ENCODE results near the gene SMAP1.

The SMAP1 gene

DNA sequence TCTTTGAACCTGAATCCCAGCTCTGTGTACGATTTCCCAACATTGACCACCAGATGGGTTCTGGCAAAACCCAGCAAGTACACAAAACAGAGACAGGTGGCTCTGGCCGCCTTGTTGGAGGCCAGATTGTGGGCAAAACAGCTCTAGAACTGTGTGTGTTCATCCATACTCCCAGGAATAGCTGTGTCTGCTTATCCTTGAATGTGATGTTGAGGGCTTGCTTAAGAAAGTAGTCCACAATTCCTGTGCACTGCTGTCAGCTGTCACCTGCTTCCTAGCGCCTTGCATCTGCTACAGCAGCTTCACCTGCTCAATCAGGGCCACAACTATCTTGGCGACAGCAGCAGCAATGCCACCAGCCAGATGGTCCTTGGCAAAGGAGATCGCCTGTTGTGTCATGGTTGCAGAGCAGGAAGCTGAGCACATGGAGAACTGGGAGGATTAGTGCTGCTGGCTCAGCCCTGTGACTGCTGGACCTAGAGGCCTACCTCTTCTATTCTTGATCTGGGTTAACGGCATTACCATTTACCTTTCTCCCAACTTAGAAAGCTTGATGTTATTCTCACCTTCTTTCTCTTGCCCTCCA, 3.7 kb upstream of the SMAP1 start:
- H3K4me3 ChIP-seq (ENCODE audit: low read depth, low read length) = no peak overlapping the region
- no peaks in the 10 kb centered on the region for H3K36me3 ChIP-seq (ENCODE audit: control insufficient read depth in 2 of 2, insufficient read depth in 1 of 2, low read length in 2 of 2)
- H3K27ac ChIP-seq (ENCODE audit: extremely low read depth, low read depth, low read length) = no peak overlapping the region
- H3K9me3 ChIP-seq (ENCODE audit: control insufficient read depth, insufficient read depth, low read depth, low read length) = no peaks in the 10 kb centered on the region
- POLR2A ChIA-PET = interaction anchor here (0.6 kb wide), 1 partner anchor 11 kb away, joined by 3 read pairs; no protein-coding TSS in a partner anchor
- H3K4me1 ChIP-seq (ENCODE audit: control insufficient read depth, insufficient read depth, low read length) = no peaks in the 10 kb centered on the region
- TF ChIP-seq ZNF354C (tag by site-specific recombination; IDR thresholded peaks at IDR 0.05; ENCODE audit: borderline replicate concordance, low read depth) (no peak), ZNF747 (tag by site-specific recombination; IDR thresholded peaks at IDR 0.05) (no peak), ZNF24 (tag by site-specific recombination; IDR thresholded peaks at IDR 0.05) (no peak), ZNF37A (tag by site-specific recombination; IDR thresholded peaks at IDR 0.05) (no peak), SCRT1 (tag by site-specific recombination; IDR thresholded peaks at IDR 0.05; ENCODE audit: borderline replicate concordance) (no peak), ZNF311 (tag by site-specific recombination; IDR thresholded peaks at IDR 0.05; ENCODE audit: borderline replicate concordance) (no peak), ZNF571 (tag by site-specific recombination; IDR thresholded peaks at IDR 0.05) (no peak)
- TF ChIP-seq, protein P1, sequence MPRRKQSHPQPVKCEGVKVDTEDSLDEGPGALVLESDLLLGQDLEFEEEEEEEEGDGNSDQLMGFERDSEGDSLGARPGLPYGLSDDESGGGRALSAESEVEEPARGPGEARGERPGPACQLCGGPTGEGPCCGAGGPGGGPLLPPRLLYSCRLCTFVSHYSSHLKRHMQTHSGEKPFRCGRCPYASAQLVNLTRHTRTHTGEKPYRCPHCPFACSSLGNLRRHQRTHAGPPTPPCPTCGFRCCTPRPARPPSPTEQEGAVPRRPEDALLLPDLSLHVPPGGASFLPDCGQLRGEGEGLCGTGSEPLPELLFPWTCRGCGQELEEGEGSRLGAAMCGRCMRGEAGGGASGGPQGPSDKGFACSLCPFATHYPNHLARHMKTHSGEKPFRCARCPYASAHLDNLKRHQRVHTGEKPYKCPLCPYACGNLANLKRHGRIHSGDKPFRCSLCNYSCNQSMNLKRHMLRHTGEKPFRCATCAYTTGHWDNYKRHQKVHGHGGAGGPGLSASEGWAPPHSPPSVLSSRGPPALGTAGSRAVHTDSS (tag by site-specific recombination; IDR thresholded peaks at IDR 0.05) = no peak
- TF ChIP-seq, protein P2, sequence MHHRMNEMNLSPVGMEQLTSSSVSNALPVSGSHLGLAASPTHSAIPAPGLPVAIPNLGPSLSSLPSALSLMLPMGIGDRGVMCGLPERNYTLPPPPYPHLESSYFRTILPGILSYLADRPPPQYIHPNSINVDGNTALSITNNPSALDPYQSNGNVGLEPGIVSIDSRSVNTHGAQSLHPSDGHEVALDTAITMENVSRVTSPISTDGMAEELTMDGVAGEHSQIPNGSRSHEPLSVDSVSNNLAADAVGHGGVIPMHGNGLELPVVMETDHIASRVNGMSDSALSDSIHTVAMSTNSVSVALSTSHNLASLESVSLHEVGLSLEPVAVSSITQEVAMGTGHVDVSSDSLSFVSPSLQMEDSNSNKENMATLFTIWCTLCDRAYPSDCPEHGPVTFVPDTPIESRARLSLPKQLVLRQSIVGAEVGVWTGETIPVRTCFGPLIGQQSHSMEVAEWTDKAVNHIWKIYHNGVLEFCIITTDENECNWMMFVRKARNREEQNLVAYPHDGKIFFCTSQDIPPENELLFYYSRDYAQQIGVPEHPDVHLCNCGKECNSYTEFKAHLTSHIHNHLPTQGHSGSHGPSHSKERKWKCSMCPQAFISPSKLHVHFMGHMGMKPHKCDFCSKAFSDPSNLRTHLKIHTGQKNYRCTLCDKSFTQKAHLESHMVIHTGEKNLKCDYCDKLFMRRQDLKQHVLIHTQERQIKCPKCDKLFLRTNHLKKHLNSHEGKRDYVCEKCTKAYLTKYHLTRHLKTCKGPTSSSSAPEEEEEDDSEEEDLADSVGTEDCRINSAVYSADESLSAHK (tag by site-specific recombination; IDR thresholded peaks at IDR 0.05) = no peak
- CTCF ChIA-PET = interaction anchor here (0.5 to 1.0 kb wide), 4 partner anchors 9 to 292 kb away, joined by 3 read pairs; no protein-coding TSS in a partner anchor

DNA sequence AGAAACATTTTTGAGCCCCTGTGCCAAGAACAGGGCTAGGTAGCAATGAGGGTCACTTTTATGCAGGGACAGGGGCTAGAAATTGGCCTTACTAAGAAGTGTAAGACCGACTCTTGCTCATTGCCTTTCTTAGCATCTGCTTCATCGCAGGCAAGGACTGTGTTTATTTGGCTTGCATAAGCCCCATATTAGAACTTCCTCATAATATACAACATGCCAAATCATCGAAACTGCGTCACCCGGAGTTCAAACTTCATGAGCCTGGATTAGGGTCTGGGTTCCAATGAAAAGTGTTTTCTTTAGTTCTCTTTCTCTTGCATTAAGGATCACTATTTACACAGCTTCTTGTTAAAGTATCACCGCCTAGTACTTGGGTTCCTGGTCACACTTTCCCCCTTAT, 977 bp upstream of the SMAP1 start:
- CTCF ChIA-PET = interaction anchor here (0.6 to 3.6 kb wide), 5 partner anchors 13 to 236 kb away, joined by 5 to 32 read pairs (median 8); no protein-coding TSS in a partner anchor
- POLR2A ChIA-PET = interaction anchor here (1.4 to 2.2 kb wide), 2 partner anchors 11 to 622 kb away, joined by 4 to 12 read pairs; partner anchors contain the start of gene OGFRL1
- H3K36me3 ChIP-seq (ENCODE audit: control insufficient read depth in 2 of 2, insufficient read depth in 1 of 2, low read length in 2 of 2) = peaks cover 0 to 4% of the 10 kb centered on the region in 2 experiments; a peak in 1 of 3 replicates
- no peaks in the 10 kb centered on the region for H3K4me1 ChIP-seq (ENCODE audit: control insufficient read depth, insufficient read depth, low read length)
- H3K9me3 ChIP-seq (ENCODE audit: control insufficient read depth, insufficient read depth, low read depth, low read length) = no peaks in the 10 kb centered on the region
- H3K4me3 ChIP-seq (ENCODE audit: low read depth, low read length) = no peak overlapping the region
- H3K27ac ChIP-seq (ENCODE audit: extremely low read depth, low read depth, low read length) = no peak overlapping the region
- TF ChIP-seq ZNF596 (tag by site-specific recombination; IDR thresholded peaks at IDR 0.05) (no peak), BCL11B (tag by site-specific recombination; IDR thresholded peaks at IDR 0.05; ENCODE audit: low read depth) (no peak), ZNF274 (IDR thresholded peaks at IDR 0.05; ENCODE audit: low read length) (no peak), ZNF274 (tag by site-specific recombination; IDR thresholded peaks at IDR 0.05; ENCODE audit: borderline replicate concordance) (no peak), ZNF221 (tag by site-specific recombination; IDR thresholded peaks at IDR 0.05; ENCODE audit: borderline replicate concordance) (no peak), YY1 (tag by site-specific recombination; IDR thresholded peaks at IDR 0.05) (no peak), BCL11A (tag by site-specific recombination; IDR thresholded peaks at IDR 0.05; ENCODE audit: low read depth) (no peak), ZBTB1 (tag by site-specific recombination; IDR thresholded peaks at IDR 0.05) (no peak), SETDB1 (IDR thresholded peaks at IDR 0.05; ENCODE audit: insufficient read length, low read length) (no peak), ZNF335 (tag by site-specific recombination; conservative IDR thresholded peaks at IDR 0.05) (no peak)
- TF ChIP-seq, protein P3, sequence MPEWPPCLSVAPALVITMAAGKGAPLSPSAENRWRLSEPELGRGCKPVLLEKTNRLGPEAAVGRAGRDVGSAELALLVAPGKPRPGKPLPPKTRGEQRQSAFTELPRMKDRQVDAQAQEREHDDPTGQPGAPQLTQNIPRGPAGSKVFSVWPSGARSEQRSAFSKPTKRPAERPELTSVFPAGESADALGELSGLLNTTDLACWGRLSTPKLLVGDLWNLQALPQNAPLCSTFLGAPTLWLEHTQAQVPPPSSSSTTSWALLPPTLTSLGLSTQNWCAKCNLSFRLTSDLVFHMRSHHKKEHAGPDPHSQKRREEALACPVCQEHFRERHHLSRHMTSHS (tag by site-specific recombination; IDR thresholded peaks at IDR 0.05) = no peak
- TF ChIP-seq, protein P4, sequence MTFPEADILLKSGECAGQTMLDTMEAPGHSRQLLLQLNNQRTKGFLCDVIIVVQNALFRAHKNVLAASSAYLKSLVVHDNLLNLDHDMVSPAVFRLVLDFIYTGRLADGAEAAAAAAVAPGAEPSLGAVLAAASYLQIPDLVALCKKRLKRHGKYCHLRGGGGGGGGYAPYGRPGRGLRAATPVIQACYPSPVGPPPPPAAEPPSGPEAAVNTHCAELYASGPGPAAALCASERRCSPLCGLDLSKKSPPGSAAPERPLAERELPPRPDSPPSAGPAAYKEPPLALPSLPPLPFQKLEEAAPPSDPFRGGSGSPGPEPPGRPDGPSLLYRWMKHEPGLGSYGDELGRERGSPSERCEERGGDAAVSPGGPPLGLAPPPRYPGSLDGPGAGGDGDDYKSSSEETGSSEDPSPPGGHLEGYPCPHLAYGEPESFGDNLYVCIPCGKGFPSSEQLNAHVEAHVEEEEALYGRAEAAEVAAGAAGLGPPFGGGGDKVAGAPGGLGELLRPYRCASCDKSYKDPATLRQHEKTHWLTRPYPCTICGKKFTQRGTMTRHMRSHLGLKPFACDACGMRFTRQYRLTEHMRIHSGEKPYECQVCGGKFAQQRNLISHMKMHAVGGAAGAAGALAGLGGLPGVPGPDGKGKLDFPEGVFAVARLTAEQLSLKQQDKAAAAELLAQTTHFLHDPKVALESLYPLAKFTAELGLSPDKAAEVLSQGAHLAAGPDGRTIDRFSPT (tag by site-specific recombination; IDR thresholded peaks at IDR 0.05) = no peak
- TF ChIP-seq, protein P5, sequence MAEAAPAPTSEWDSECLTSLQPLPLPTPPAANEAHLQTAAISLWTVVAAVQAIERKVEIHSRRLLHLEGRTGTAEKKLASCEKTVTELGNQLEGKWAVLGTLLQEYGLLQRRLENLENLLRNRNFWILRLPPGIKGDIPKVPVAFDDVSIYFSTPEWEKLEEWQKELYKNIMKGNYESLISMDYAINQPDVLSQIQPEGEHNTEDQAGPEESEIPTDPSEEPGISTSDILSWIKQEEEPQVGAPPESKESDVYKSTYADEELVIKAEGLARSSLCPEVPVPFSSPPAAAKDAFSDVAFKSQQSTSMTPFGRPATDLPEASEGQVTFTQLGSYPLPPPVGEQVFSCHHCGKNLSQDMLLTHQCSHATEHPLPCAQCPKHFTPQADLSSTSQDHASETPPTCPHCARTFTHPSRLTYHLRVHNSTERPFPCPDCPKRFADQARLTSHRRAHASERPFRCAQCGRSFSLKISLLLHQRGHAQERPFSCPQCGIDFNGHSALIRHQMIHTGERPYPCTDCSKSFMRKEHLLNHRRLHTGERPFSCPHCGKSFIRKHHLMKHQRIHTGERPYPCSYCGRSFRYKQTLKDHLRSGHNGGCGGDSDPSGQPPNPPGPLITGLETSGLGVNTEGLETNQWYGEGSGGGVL (tag by site-specific recombination; IDR thresholded peaks at IDR 0.05) = no peak
- TF ChIP-seq, protein P6, sequence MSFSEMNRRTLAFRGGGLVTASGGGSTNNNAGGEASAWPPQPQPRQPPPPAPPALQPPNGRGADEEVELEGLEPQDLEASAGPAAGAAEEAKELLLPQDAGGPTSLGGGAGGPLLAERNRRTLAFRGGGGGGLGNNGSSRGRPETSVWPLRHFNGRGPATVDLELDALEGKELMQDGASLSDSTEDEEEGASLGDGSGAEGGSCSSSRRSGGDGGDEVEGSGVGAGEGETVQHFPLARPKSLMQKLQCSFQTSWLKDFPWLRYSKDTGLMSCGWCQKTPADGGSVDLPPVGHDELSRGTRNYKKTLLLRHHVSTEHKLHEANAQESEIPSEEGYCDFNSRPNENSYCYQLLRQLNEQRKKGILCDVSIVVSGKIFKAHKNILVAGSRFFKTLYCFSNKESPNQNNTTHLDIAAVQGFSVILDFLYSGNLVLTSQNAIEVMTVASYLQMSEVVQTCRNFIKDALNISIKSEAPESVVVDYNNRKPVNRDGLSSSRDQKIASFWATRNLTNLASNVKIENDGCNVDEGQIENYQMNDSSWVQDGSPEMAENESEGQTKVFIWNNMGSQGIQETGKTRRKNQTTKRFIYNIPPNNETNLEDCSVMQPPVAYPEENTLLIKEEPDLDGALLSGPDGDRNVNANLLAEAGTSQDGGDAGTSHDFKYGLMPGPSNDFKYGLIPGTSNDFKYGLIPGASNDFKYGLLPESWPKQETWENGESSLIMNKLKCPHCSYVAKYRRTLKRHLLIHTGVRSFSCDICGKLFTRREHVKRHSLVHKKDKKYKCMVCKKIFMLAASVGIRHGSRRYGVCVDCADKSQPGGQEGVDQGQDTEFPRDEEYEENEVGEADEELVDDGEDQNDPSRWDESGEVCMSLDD (tag by site-specific recombination; IDR thresholded peaks at IDR 0.05) = no peak
